Mesendoderm (in vitro differentiated cells): ENCODE results near the gene LMTK2.

Experiments used
- DNase-seq: peaks from one replicate; pipeline ENCODE4 v3.0.0; 2013
- H2AK5ac ChIP-seq: 2 replicates; pipeline ENCODE4 v1.6.1; 2013; ENCODE audit warnings: low read length, inconsistent platforms
- H2BK120ac ChIP-seq: 2 replicates; pipeline ENCODE4 v1.6.1; 2013; ENCODE audit warnings: low read depth, mild to moderate bottlenecking, low read length, moderate library complexity, mixed read lengths
- H2BK15ac ChIP-seq: replicated peaks from 2 replicates; pipeline ENCODE4 v1.6.1; 2013; ENCODE audit warnings: low read depth, mild to moderate bottlenecking, moderate library complexity
- H2BK5ac ChIP-seq: 2 replicates; pipeline ENCODE4 v1.6.1; 2013; ENCODE audit warnings: low read length, inconsistent platforms
- H3K18ac ChIP-seq: 2 replicates; pipeline ENCODE4 v1.6.1; 2013; ENCODE audit warnings: mild to moderate bottlenecking, low read length, mixed read lengths
- H3K23ac ChIP-seq: one replicate; pipeline ENCODE4 v1.6.1; 2013; ENCODE audit warnings: low read length
- H3K27ac ChIP-seq: 2 replicates; pipeline ENCODE4 v1.5.1; 2013; ENCODE audit warnings: low read depth, mild to moderate bottlenecking, inconsistent platforms, low read length, moderate library complexity
- H3K27me3 ChIP-seq: 2 replicates; pipeline ENCODE4 v1.6.1; 2013; ENCODE audit warnings: low read length, control low read depth, mild to moderate bottlenecking, inconsistent platforms; ENCODE audit not compliant: insufficient read depth, poor library complexity
- H3K36me3 ChIP-seq: 2 replicates; pipeline ENCODE4 v1.6.1; 2013; ENCODE audit warnings: low read length, inconsistent platforms; ENCODE audit not compliant: control insufficient read depth, insufficient read depth
- H3K4ac ChIP-seq: one replicate; pipeline ENCODE4 v1.6.1; 2013; ENCODE audit warnings: low read depth, mild to moderate bottlenecking, low read length, moderate library complexity
- H3K4me1 ChIP-seq: 2 replicates; pipeline ENCODE4 v1.6.1; 2013; ENCODE audit warnings: low read depth, low read length, inconsistent platforms; ENCODE audit not compliant: control insufficient read depth
- H3K4me2 ChIP-seq: 2 replicates; pipeline ENCODE4 v1.6.1; 2013; ENCODE audit warnings: low read length
- H3K4me3 ChIP-seq: 2 replicates; pipeline ENCODE4 v1.5.1; 2013; ENCODE audit warnings: mild to moderate bottlenecking, low read length
- H3K56ac ChIP-seq: one replicate; pipeline ENCODE4 v1.6.1; 2013; ENCODE audit warnings: low read length
- H3K79me1 ChIP-seq: 2 replicates; pipeline ENCODE4 v1.6.1; 2013; ENCODE audit warnings: low read length, inconsistent platforms
- H3K79me2 ChIP-seq: 2 replicates; pipeline ENCODE4 v1.6.1; 2013; ENCODE audit warnings: mild to moderate bottlenecking, low read length; ENCODE audit not compliant: control insufficient read depth, insufficient read depth
- H3K9ac ChIP-seq: 2 replicates; pipeline ENCODE4 v1.6.1; 2013; ENCODE audit warnings: low read length, inconsistent platforms
- H4K5ac ChIP-seq: one replicate; pipeline ENCODE4 v1.6.1; 2013; ENCODE audit warnings: low read length
- H4K8ac ChIP-seq: one replicate; pipeline ENCODE4 v1.6.1; 2013; ENCODE audit warnings: low read depth, mild to moderate bottlenecking, control low read depth, low read length, moderate library complexity
- WGBS: extraction: QIAGEN DNeasy Blood & Tissue Kit; methylation state at CpG from one replicate; pipeline ENCODE4 v1.1.7; 2013; ENCODE audit warnings: low lambda C conversion rate, missing lambda C conversion rate; ENCODE audit not compliant: insufficient coverage; ENCODE audit errors: extremely low coverage; 5-methylcytosine and 5-hydroxymethylcytosine counted together

Gene LMTK2

DNA sequence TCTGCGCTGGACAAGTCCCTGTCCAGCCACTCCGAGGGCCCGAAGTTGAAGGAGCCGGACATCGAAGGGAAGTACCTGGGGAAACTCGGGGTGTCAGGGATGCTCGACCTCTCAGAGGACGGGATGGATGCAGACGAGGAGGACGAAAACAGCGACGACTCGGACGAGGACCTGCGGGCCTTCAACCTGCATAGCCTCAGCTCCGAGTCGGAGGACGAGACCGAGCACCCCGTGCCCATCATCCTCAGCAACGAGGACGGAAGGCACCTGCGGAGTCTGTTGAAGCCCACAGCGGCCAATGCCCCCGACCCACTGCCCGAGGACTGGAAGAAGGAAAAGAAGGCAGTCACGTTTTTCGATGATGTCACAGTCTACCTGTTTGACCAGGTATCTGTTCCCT is 87.5 kb downstream of the LMTK2 start:
- WGBS, result no CpG with 5 or more reads among the region's 28 CpGs

DNA sequence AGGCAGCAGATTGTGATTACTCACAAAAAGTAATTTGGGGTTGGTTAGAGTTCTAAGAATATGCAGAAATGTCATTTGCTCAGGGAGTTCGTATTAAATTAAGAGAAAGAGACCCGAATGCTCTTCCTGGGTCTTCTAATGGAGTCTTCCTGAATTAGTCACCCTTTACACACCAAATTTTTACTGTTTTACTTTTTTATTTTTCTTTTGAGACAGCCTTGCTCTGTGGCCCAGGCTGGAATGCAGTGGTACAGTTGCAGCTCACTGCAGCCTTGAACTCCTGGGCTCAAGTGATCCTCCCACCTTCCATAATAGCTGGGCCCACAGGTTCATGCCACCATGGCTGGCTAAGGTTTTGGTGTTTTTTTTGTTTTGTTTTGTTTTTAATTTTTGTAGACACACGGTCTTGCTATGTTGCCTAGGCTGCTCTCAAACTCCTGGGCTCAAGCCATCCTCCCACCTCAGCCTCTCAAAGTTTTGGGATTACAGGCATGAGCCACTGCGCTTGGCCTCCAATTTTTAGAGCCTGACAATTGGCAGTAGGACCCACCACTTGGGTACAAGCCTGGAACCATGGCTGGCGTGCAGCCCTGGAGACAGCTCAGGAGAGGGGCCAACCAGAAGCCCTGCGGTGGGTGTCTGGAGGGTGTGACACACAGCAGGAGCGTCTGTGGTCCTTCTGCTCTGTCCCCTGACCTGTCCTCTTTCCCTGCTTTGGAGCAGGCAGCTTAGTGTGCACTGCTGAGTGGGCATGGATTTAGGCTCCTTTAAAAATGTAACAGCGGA is 88.2 kb downstream of the LMTK2 start:
- Histone ChIP-seq H3K4ac (no peak overlapping the region), H3K27ac (no peak overlapping the region), H3K4me1 (no peaks in the 10 kb centered on the region), H2BK15ac (no peak overlapping the region), H3K56ac (no peak overlapping the region), H3K36me3 (no peaks in the 10 kb centered on the region), H3K18ac (no peak overlapping the region), H3K79me1 (peaks cover 4% of the 10 kb centered on the region), H3K4me2 (no peak overlapping the region), H3K79me2 (no peaks in the 10 kb centered on the region), H2BK5ac (no peak overlapping the region), H4K8ac (no peak overlapping the region), H3K27me3 (no peaks in the 10 kb centered on the region), H4K5ac (no peak overlapping the region), H2AK5ac (no peak overlapping the region), H2BK120ac (no peak overlapping the region), H3K4me3 (no peak overlapping the region), H3K9ac (no peak overlapping the region), H3K23ac (no peak overlapping the region)
- no peak for DNase-seq
- WGBS, result no CpG with 5 or more reads among the region's 8 CpGs

More for the DNA sequence above, 87.5 kb downstream of the LMTK2 start:
- Histone ChIP-seq H3K4me1 (no peaks in the 10 kb centered on the region), H4K8ac (no peak overlapping the region), H3K79me1 (peaks cover 4% of the 10 kb centered on the region), H3K36me3 (no peaks in the 10 kb centered on the region), H3K56ac (no peak overlapping the region), H3K9ac (no peak overlapping the region), H3K23ac (no peak overlapping the region), H4K5ac (no peak overlapping the region), H3K4me2 (no peak overlapping the region), H2BK5ac (no peak overlapping the region), H2BK120ac (no peak overlapping the region), H3K27ac (no peak overlapping the region), H3K79me2 (no peaks in the 10 kb centered on the region), H3K18ac (no peak overlapping the region), H3K4me3 (no peak overlapping the region), H3K4ac (no peak overlapping the region), H3K27me3 (no peaks in the 10 kb centered on the region), H2BK15ac (no peak overlapping the region), H2AK5ac (no peak overlapping the region)
- no peak for DNase-seq

DNA sequence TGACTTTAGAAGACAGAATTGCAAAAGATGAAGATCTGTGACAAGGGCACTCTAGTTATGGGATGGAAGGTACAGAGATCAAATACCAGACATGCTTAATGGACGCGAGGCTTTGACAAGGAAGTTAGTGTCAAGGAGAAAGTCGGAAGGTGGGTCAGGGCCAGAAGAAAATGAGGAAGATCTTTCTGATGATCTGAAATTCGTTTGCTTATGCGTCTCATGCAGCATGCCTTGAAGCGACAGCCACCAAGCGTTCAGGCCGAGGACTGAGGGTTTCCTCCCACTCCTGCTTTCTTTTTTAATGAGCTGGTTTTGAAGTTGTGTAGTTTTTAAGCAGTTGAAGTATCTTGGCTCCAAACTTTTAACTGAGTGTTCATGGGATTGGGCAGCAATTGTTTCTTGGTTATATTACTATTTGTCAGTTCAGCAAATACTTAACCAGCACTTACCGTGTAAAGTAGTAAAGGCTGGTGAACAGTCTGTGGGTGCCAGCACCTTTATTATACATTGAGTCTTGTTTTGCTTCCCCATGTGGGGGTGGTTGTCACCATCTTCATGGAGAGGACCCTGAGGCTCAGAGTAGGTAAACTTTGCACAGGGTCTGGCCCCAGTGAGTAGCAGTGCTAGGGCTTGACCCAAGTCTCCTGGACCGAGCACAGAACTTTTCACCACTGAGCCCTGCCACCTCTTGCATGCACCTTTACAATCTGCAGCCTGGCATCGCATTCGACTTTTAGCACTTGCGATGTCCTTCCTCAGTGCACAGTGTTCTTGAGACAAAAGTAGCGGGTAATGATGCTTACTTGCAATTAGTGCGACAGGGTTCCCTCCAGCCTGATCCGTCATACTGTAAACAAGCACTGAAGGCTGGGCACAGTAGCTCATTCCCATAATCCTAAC is 90.3 kb downstream of the LMTK2 start:
- peaks cover 8% of the 10 kb centered on the region for H3K79me1 ChIP-seq
- H3K18ac ChIP-seq, result no peak overlapping the region
- no peak overlapping the region for H3K27ac ChIP-seq
- no peak overlapping the region for H2AK5ac ChIP-seq
- H3K79me2 ChIP-seq, result no peaks in the 10 kb centered on the region
- no peak overlapping the region for H3K4me3 ChIP-seq
- no peak overlapping the region for H2BK5ac ChIP-seq
- no peak overlapping the region for H3K9ac ChIP-seq
- H3K36me3 ChIP-seq, result no peaks in the 10 kb centered on the region
- no peak overlapping the region for H3K56ac ChIP-seq
- H4K8ac ChIP-seq, result no peak overlapping the region
- no peak overlapping the region for H3K23ac ChIP-seq
- no CpG with 5 or more reads among the region's 16 CpGs for WGBS
- no peak for DNase-seq
- no peak overlapping the region for H2BK120ac ChIP-seq
- no peak overlapping the region for H3K4me2 ChIP-seq
- H4K5ac ChIP-seq, result no peak overlapping the region
- no peak overlapping the region for H2BK15ac ChIP-seq
- H3K4me1 ChIP-seq, result no peaks in the 10 kb centered on the region
- H3K27me3 ChIP-seq, result no peaks in the 10 kb centered on the region
- no peak overlapping the region for H3K4ac ChIP-seq

DNA sequence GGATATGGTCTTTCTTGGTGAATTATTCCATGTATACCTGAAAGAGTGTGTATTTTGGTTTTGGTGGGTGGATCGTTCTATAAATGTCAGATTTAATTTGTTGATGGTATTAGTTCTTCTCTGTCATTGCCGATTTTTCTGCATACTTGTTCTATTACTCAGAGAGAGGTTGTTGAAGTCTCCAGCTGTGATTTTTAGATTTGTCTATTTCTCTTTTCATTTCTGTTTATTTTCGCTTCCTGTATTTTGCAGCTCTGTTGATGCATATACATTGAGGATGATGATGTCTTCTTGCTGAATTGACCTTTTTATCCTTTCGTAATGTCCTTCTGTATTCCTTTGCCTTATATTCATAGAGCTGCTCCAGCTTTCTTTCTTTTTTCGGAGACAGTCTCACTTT is 92.5 kb downstream of the LMTK2 start:
- WGBS, result no CpG with 5 or more reads among the region's 5 CpGs
- H2BK15ac ChIP-seq, result no peak overlapping the region

DNA sequence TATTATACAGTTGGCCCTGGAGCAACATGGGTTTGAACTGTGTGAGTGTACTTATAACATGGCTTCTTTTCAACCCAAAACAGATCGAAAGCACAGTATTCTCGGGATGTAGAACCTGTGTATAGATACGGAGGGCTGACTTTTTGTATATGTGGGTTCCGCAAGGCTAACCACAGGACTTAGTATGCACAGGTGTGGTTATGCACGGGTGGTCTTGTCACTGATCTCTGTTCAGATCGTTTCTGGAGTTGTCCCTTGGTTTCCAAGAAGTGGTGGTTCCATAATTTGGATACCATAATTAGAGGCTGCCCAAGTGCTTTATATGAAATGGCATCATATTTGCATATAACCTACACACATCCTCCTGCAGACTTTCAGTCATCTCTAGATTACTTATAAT is 93.7 kb downstream of the LMTK2 start:
- H3K18ac ChIP-seq, result no peak overlapping the region
- no peak overlapping the region for H2AK5ac ChIP-seq
- H3K79me1 ChIP-seq, result peaks cover 8% of the 10 kb centered on the region
- no peak overlapping the region for H3K56ac ChIP-seq
- no peak overlapping the region for H3K4me2 ChIP-seq
- no peak overlapping the region for H3K4ac ChIP-seq
- DNase-seq, result no peak
- H3K27ac ChIP-seq, result no peak overlapping the region
- H3K4me3 ChIP-seq, result no peak overlapping the region
- no peak overlapping the region for H3K9ac ChIP-seq
- no peaks in the 10 kb centered on the region for H3K4me1 ChIP-seq
- H3K23ac ChIP-seq, result no peak overlapping the region
- no peaks in the 10 kb centered on the region for H3K36me3 ChIP-seq
- no peak overlapping the region for H2BK15ac ChIP-seq
- no peak overlapping the region for H4K5ac ChIP-seq
- no peak overlapping the region for H2BK5ac ChIP-seq
- no peak overlapping the region for H2BK120ac ChIP-seq
- no CpG with 5 or more reads among the region's 6 CpGs for WGBS
- no peaks in the 10 kb centered on the region for H3K79me2 ChIP-seq
- H4K8ac ChIP-seq, result no peak overlapping the region
- H3K27me3 ChIP-seq, result no peaks in the 10 kb centered on the region

More for the DNA sequence above, 92.5 kb downstream of the LMTK2 start:
- no peak overlapping the region for H4K5ac ChIP-seq
- H3K36me3 ChIP-seq, result no peaks in the 10 kb centered on the region
- no peak overlapping the region for H3K56ac ChIP-seq
- no peak overlapping the region for H3K9ac ChIP-seq
- no peak overlapping the region for H3K4me3 ChIP-seq
- H3K4me1 ChIP-seq, result no peaks in the 10 kb centered on the region
- no peaks in the 10 kb centered on the region for H3K27me3 ChIP-seq
- no peaks in the 10 kb centered on the region for H3K79me2 ChIP-seq
- DNase-seq, result no peak
- peaks cover 8% of the 10 kb centered on the region for H3K79me1 ChIP-seq
- H2BK5ac ChIP-seq, result no peak overlapping the region
- no peak overlapping the region for H3K23ac ChIP-seq
- H3K4ac ChIP-seq, result no peak overlapping the region
- H2AK5ac ChIP-seq, result no peak overlapping the region
- H3K18ac ChIP-seq, result no peak overlapping the region
- no peak overlapping the region for H3K4me2 ChIP-seq
- H4K8ac ChIP-seq, result no peak overlapping the region
- no peak overlapping the region for H2BK120ac ChIP-seq
- H3K27ac ChIP-seq, result no peak overlapping the region
